Chondrocyte (in vitro differentiated cells): ENCODE measurements around the gene PRLR. TPM values are rescaled to one million over a fixed set of nuclear protein-coding genes. Genes with fewer than 3 reads are reported as not detected.
"Not testable (repeated sequence)": the region's sequence is repeated elsewhere in the genome, so short reads cannot be mapped to it uniquely, and the experiment has no call there.

Experiments
- DNase-seq: peaks from one replicate; pipeline ENCODE4 v3.0.0; 2021; ENCODE audit warnings: mixed read lengths, low spot score
- H3K27ac Mint-ChIP-seq: one replicate; pipeline ENCODE4 v1.8.0; 2021; ENCODE audit warnings: mild to moderate bottlenecking, moderate library complexity, mixed read lengths; ENCODE audit not compliant: unreplicated experiment
- H3K27me3 Mint-ChIP-seq: 2 replicates; pipeline ENCODE4 v1.8.0; 2021; ENCODE audit warnings: low read depth, mixed read lengths
- H3K36me3 Mint-ChIP-seq: 2 replicates; pipeline ENCODE4 v1.8.0; 2021; ENCODE audit warnings: low read depth, mixed read lengths
- H3K4me1 Mint-ChIP-seq: 2 replicates; pipeline ENCODE4 v1.8.0; 2021; ENCODE audit warnings: low read depth, mild to moderate bottlenecking, mixed read lengths
- H3K4me3 Mint-ChIP-seq: one replicate; pipeline ENCODE4 v1.8.0; 2021; ENCODE audit warnings: mild to moderate bottlenecking, moderate library complexity, mixed read lengths; ENCODE audit not compliant: unreplicated experiment
- H3K9me3 Mint-ChIP-seq: 2 replicates; pipeline ENCODE4 v1.8.0; 2021; ENCODE audit warnings: low read depth, mixed read lengths
- total RNA-seq: library from RNA; stranded (reverse); gene quantifications from 3 replicates; pipeline ENCODE4 v1.2.1, GENCODE V29; 2021
- TF ChIP-seq, protein P1 (sequence below): fragments of 200-600 bp; sonication (generic); IDR thresholded peaks from 2 replicates; pipeline ENCODE4 v1.5.0; 2021; ENCODE audit warnings: antibody characterized with exemption, mild to moderate bottlenecking, moderate library complexity

Gene PRLR
- total RNA-seq, 1 donor from 2014 or later, result 0.05 TPM

DNA sequence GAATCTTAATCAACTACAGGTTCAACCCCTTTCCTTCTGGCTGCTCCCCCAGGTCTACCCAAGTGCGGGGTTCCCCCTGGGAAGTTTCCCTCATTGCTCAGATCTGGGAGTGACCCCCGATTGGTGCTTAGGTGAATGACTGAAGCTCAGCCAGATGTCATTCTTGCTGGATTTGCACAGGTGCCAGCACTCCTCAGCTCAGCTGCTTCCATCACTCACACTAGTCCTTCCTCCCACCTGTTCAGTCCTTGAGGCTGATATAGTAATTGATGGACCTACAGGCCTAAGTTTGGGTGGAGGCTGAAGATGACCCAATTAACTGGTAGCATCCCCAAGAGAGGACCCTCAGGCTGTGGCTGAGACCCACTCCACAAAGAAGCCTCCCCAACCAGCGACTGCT lies 32.9 kb downstream of the PRLR start:
- Mint-ChIP-seq H3K27ac (no peak overlapping the region), H3K9me3 (no peaks in the 10 kb centered on the region), H3K27me3 (peaks cover 53% of the 10 kb centered on the region)

DNA sequence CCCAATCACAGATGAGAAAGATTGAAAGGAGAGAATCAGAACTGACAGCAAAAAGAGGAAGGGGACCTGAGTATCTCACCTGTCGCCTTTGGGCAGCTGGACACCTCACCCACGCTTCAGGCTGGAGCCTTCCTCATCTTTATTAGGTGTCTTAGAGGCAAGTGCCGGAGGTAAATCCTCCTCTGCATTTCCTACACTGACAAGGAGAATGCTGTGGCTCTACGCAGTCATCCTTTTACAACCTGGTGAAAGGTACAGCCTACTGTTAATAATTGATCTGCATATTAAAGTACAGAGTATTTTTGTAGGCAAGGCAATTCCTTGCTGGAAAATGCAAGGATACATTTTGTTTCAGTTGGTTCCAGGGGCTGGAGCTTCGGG lies 34.8 kb downstream of the PRLR start:
- DNase-seq, result no peak
- Mint-ChIP-seq H3K27ac (no peak overlapping the region), H3K4me1 (peaks cover 9% of the 10 kb centered on the region), H3K27me3 (peaks cover 57% of the 10 kb centered on the region), H3K4me3 (no peak overlapping the region), H3K36me3 (no peaks in the 10 kb centered on the region), H3K9me3 (peaks cover 2% of the 10 kb centered on the region)
- TF ChIP-seq, protein P1, sequence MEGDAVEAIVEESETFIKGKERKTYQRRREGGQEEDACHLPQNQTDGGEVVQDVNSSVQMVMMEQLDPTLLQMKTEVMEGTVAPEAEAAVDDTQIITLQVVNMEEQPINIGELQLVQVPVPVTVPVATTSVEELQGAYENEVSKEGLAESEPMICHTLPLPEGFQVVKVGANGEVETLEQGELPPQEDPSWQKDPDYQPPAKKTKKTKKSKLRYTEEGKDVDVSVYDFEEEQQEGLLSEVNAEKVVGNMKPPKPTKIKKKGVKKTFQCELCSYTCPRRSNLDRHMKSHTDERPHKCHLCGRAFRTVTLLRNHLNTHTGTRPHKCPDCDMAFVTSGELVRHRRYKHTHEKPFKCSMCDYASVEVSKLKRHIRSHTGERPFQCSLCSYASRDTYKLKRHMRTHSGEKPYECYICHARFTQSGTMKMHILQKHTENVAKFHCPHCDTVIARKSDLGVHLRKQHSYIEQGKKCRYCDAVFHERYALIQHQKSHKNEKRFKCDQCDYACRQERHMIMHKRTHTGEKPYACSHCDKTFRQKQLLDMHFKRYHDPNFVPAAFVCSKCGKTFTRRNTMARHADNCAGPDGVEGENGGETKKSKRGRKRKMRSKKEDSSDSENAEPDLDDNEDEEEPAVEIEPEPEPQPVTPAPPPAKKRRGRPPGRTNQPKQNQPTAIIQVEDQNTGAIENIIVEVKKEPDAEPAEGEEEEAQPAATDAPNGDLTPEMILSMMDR, result no peak

More for the DNA sequence above, 32.9 kb downstream of the PRLR start:
- no peak for DNase-seq
- TF ChIP-seq, protein P1, result no peak
- Mint-ChIP-seq H3K4me3 (no peak overlapping the region), H3K4me1 (peaks cover 9% of the 10 kb centered on the region), H3K36me3 (no peaks in the 10 kb centered on the region)

DNA sequence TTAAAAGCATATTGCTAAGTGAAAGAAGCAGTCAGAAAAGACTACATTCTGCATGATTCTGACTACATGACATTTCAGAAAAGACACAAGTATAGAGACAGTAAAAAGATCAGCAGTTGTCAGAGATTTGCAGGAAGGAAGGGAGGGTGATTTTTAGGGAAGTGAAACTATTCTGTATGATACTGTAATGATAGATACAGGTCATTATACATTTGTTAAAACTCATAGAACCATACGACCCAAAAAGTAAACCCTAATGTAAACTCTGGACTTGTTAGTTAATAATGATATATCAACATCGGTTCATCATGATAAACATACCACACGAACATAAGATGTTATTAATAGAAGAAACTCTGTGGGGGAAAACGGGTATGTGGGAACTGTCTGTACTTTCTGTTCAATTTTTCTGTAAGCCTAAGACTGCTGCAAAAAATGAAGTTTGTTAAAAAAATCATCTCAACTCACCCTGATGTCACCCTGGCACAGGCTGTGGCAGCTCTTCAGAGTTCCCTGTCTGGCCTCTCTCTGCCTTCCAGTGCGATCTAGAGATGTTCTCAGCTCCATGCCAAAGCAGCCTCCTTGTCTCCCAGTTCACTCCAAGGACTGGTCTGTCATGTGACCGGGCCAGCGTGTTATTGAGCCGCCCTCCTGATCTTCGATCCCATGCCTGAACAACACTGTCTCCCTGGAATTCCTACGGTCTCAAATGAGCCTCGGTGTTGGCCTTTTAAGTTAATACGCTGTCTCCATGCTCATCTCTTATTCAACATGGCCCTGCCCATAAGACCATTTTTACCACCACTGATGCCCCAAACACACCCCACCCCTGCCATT lies 35.4 kb downstream of the PRLR start:
- peaks cover 53% of the 10 kb centered on the region for H3K27me3 Mint-ChIP-seq
- H3K4me1 Mint-ChIP-seq, result peaks cover 9% of the 10 kb centered on the region
- no peaks in the 10 kb centered on the region for H3K36me3 Mint-ChIP-seq
- TF ChIP-seq, protein P1, result no peak
- no peak for DNase-seq
- H3K4me3 Mint-ChIP-seq, result no peak overlapping the region
- H3K27ac Mint-ChIP-seq, result no peak overlapping the region
- H3K9me3 Mint-ChIP-seq, result peaks cover 2% of the 10 kb centered on the region

DNA sequence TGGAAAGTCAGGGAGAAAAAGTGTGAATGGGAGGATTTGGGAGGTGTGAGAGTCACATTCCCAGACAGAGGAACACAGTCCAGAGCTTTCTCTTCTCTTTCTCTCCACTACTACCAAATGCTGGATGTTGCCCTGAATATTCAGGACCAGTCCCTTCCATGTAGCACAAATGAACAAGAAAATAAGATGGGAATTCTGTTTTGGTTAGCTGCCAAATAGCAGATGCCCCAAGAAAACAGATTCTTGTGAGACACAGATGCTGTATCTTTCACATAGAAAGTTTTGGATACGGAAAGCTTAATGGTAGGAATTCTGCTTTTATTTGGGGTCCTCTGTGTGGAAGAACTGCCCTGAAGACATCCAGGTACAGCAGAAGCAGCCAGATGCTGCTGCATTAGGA lies 37.8 kb downstream of the PRLR start:
- peaks cover 57% of the 10 kb centered on the region for H3K27me3 Mint-ChIP-seq
- TF ChIP-seq, protein P1, result no peak
- H3K9me3 Mint-ChIP-seq, result peaks cover 2% of the 10 kb centered on the region
- no peaks in the 10 kb centered on the region for H3K36me3 Mint-ChIP-seq
- no peak overlapping the region for H3K27ac Mint-ChIP-seq
- no peak overlapping the region for H3K4me3 Mint-ChIP-seq
- no peak for DNase-seq
- H3K4me1 Mint-ChIP-seq, result no peaks in the 10 kb centered on the region

DNA sequence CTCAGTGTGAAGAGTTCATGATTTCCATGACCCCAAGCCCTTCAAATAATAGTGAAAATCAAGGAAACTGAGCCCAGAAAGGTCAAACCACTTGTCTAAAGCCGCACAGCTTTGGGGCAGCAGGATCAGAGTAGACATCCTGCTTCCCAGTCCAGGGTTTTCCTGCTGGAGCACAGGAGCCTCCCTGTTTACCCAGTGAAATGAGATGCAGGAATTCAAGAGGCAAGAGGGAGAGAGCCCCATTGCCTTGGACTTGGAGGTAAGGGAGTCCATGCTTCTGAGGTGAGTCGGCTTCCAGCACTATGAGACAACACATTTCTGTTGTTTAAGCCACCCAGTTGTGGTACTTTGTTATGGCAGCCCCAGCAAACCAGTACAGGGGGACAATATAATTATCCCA lies 40.5 kb downstream of the PRLR start:
- H3K36me3 Mint-ChIP-seq, H3K4me3 Mint-ChIP-seq, H3K9me3 Mint-ChIP-seq, H3K27ac Mint-ChIP-seq, H3K4me1 Mint-ChIP-seq, DNase-seq: not testable (repeated sequence)
- H3K27me3 Mint-ChIP-seq, result peaks cover 46% of the 10 kb centered on the region

DNA sequence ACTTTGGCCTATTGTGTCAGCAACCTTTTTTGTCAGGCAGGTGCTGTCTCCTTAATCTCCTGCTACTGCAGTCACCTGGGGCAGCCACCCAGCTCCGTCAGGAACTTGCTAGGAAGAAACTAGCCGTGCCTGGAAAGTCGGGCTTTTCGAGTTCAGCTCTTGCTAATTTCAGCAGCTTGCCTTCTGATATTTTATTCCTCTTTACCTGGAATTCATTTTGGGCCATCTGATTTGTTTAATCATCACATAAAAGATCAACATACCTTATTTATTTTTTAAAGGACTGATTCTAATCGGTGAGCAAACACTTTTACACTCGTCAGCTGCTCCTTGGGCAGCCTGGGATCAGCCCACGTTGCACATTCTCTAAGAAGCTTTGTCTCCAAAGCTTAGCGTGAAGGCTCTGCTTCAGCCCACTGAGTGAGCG lies 42.2 kb downstream of the PRLR start:
- DNase-seq, result no peak
- Mint-ChIP-seq H3K4me3 (no peak overlapping the region), H3K9me3 (peaks cover 2% of the 10 kb centered on the region), H3K36me3 (no peaks in the 10 kb centered on the region), H3K27me3 (peaks cover 39% of the 10 kb centered on the region), H3K4me1 (no peaks in the 10 kb centered on the region), H3K27ac (no peak overlapping the region)
- TF ChIP-seq, protein P1, result no peak

DNA sequence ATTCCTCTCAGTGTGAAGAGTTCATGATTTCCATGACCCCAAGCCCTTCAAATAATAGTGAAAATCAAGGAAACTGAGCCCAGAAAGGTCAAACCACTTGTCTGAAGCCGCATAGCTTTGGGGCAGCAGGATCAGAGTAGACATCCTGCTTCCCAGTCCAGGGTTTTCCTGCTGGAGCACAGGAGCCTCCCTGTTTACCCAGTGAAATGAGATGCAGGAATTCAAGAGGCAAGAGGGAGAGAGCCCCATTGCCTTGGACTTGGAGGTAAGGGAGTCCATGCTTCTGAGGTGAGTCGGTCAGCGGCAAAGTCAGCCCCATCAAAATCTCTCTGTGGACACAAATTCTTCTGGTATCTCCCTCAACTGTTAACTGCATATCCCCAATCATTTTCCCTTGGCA lies 42.7 kb downstream of the PRLR start:
- H3K27ac Mint-ChIP-seq, DNase-seq, H3K36me3 Mint-ChIP-seq, H3K9me3 Mint-ChIP-seq, H3K4me1 Mint-ChIP-seq, H3K4me3 Mint-ChIP-seq: not testable (repeated sequence)
- peaks cover 35% of the 10 kb centered on the region for H3K27me3 Mint-ChIP-seq
